IMR-90 (cell line): Measurements from ENCODE around the gene CCP110. TPM values are rescaled to one million over a fixed set of nuclear protein-coding genes. Genes with fewer than 3 reads are reported as not detected.

Experiments used
- ATAC-seq: fragments of 200-7000 bp; cut with Tn5 transposase; 2 replicates; pipeline ENCODE4 v1.9.1; 2020; ENCODE audit warnings: low read depth, mild to moderate bottlenecking, moderate library complexity
- BruUV-seq: library from RNA; stranded (reverse); fragments of 400-500 nt; replicated peaks from 2 replicates; lab custom pipeline; 2021; lab: Mats Ljungman, UMichigan
- CTCF ChIA-PET: fragments of 300-600 bp; formaldehyde crosslinking; extraction: SDS; loops from one replicate; lab custom pipeline; 2021; ENCODE audit warnings: antibody characterized with exemption; lab: Yijun Ruan, JAX
- POLR2A ChIA-PET: fragments of 300-600 bp; sonication (Branson Sonifier 250); formaldehyde crosslinking; loops from one replicate; lab custom pipeline; 2022; ENCODE audit warnings: antibody characterized with exemption; ENCODE audit not compliant: unreplicated experiment; lab: Charles Lee
- DNase-seq: peaks from one replicate; pipeline ENCODE4 v3.0.0; 2013
- H2AFZ ChIP-seq: replicated peaks from 2 replicates; pipeline ENCODE3; 2013; ENCODE audit warnings: low read length, mild to moderate bottlenecking; ENCODE audit not compliant: poor library complexity
- H2AK5ac ChIP-seq: 2 replicates; pipeline ENCODE4 v1.6.1; 2013; ENCODE audit warnings: low read depth, low read length, inconsistent platforms
- H2AK9ac ChIP-seq: replicated peaks from 2 replicates; pipeline ENCODE3; 2013; ENCODE audit warnings: mild to moderate bottlenecking, low read depth, low read length, moderate library complexity; ENCODE audit not compliant: poor library complexity
- H2BK120ac ChIP-seq: 2 replicates; pipeline ENCODE4 v1.6.1; 2013; ENCODE audit warnings: low read depth, low read length, inconsistent platforms
- H2BK15ac ChIP-seq: 3 replicates; pipeline ENCODE4 v1.6.1; 2013; ENCODE audit warnings: low read depth, low read length, inconsistent platforms
- H2BK20ac ChIP-seq: 2 replicates; pipeline ENCODE4 v1.6.1; 2013; ENCODE audit warnings: low read depth, mild to moderate bottlenecking, inconsistent platforms, low read length, moderate library complexity
- H2BK5ac ChIP-seq: 2 replicates; pipeline ENCODE4 v1.6.1; 2013; ENCODE audit warnings: mild to moderate bottlenecking, low read depth, low read length, inconsistent platforms; ENCODE audit not compliant: poor library complexity, severe bottlenecking
- H3K14ac ChIP-seq: replicated peaks from 2 replicates; pipeline ENCODE4 v1.6.1; 2013; ENCODE audit warnings: low read depth, low read length, inconsistent platforms
- H3K18ac ChIP-seq: 2 replicates; pipeline ENCODE4 v1.6.1; 2013; ENCODE audit warnings: low read depth, low read length, control low read depth
- H3K23ac ChIP-seq: 2 replicates; pipeline ENCODE4 v1.6.1; 2013; ENCODE audit warnings: low read depth, low read length, inconsistent platforms
- H3K27ac ChIP-seq: 2 replicates; pipeline ENCODE4 v1.5.1; 2013; ENCODE audit warnings: mild to moderate bottlenecking, control low read depth, low read length; ENCODE audit not compliant: insufficient read depth
- H3K27me3 ChIP-seq: 2 replicates; pipeline ENCODE4 v1.6.1; 2013; ENCODE audit warnings: low read length; ENCODE audit not compliant: control insufficient read depth, insufficient read depth
- H3K36me3 ChIP-seq: 2 replicates; pipeline ENCODE4 v1.6.1; 2013; ENCODE audit warnings: low read length, mixed read lengths; ENCODE audit not compliant: control insufficient read depth, insufficient read depth
- H3K4ac ChIP-seq: 2 replicates; pipeline ENCODE4 v1.6.1; 2013; ENCODE audit warnings: low read depth, low read length, inconsistent platforms
- H3K4me1 ChIP-seq: 2 replicates; pipeline ENCODE4 v1.6.1; 2013; ENCODE audit warnings: low read length, mixed read lengths; ENCODE audit not compliant: control insufficient read depth, insufficient read depth
- H3K4me2 ChIP-seq: 2 replicates; pipeline ENCODE4 v1.6.1; 2013; ENCODE audit warnings: low read depth, mild to moderate bottlenecking, control low read depth, low read length, moderate library complexity
- H3K4me3 ChIP-seq: 2 replicates; pipeline ENCODE4 v1.5.1; 2013; ENCODE audit warnings: low read depth, mild to moderate bottlenecking, control low read depth, low read length, moderate library complexity; ENCODE audit not compliant: insufficient read depth
- H3K56ac ChIP-seq: 2 replicates; pipeline ENCODE4 v1.6.1; 2013; ENCODE audit warnings: low read length, inconsistent platforms; ENCODE audit not compliant: insufficient read depth; ENCODE audit errors: extremely low read depth
- H3K79me1 ChIP-seq, 2 experiments: 2 replicates each; pipeline ENCODE4 v1.6.1; 2013; ENCODE audit warnings: low read length in 2 of 2, inconsistent platforms in 1 of 2, low read depth in 1 of 2
- H3K9ac ChIP-seq: 2 replicates; pipeline ENCODE4 v1.6.1; 2013; ENCODE audit warnings: low read depth, low read length, control low read depth
- H3K9me1 ChIP-seq: 2 replicates; pipeline ENCODE4 v1.6.1; 2013; ENCODE audit warnings: low read length, inconsistent platforms; ENCODE audit not compliant: insufficient read depth
- H3K9me3 ChIP-seq: 2 replicates; pipeline ENCODE4 v1.6.1; 2013; ENCODE audit warnings: low read length; ENCODE audit not compliant: control insufficient read depth, insufficient read depth
- H4K20me1 ChIP-seq: 2 replicates; pipeline ENCODE4 v1.6.1; 2013; ENCODE audit warnings: low read length, inconsistent platforms; ENCODE audit not compliant: insufficient read depth
- H4K5ac ChIP-seq: 2 replicates; pipeline ENCODE4 v1.6.1; 2013; ENCODE audit warnings: mild to moderate bottlenecking, low read depth, low read length, control low read depth
- H4K8ac ChIP-seq, 2 experiments: 2 replicates each; pipeline ENCODE4 v1.6.1; 2013; ENCODE audit warnings: low read depth in 2 of 2, low read length in 2 of 2, control low read depth in 1 of 2, inconsistent platforms in 1 of 2
- H4K91ac ChIP-seq: 2 replicates; pipeline ENCODE4 v1.6.1; 2013; ENCODE audit warnings: low read depth, low read length, inconsistent platforms; ENCODE audit not compliant: insufficient read depth
- MAZ ChIP-seq: IDR thresholded peaks from 2 replicates; pipeline ENCODE4 v1.6.1; 2012; ENCODE audit warnings: low read depth, mild to moderate bottlenecking, low read length, improper control_type of control experiment, moderate library complexity, borderline replicate concordance
- RAD21 ChIP-seq: IDR thresholded peaks from 2 replicates; pipeline ENCODE4 v1.6.1; 2012; ENCODE audit warnings: low read length, improper control_type of control experiment
- USF2 ChIP-seq: fragments of 150-350 bp; IDR thresholded peaks from 2 replicates; pipeline ENCODE4 v1.6.1; 2017; ENCODE audit warnings: mild to moderate bottlenecking, antibody characterized with exemption, low read length, low read depth
- WGBS, 2 experiments: methylation state at CpG; one replicate each; pipeline versions ENCODE4 v1.1.5 to v1.1.7; 2013; ENCODE audit warnings: missing lambda C conversion rate in 2 of 2; ENCODE audit not compliant: insufficient read length in 1 of 2; ENCODE audit errors: extremely low coverage in 2 of 2; 5-methylcytosine and 5-hydroxymethylcytosine counted together
- dilution Hi-C: fragments of 300-500 bp; cut with HindIII; formaldehyde crosslinking; loops from one replicate; pipeline ENCODE4 v1.14.3; 2018; ENCODE audit warnings: low sequenced_read_pairs; ENCODE audit not compliant: unreplicated experiment
- in situ Hi-C: fragments of 300-500 bp; cut with MboI; formaldehyde crosslinking; loops from 3 replicates; pipeline ENCODE4 v1.14.3; 2019; ENCODE audit warnings: low sequenced_read_pairs, inconsistent platforms, mixed read lengths
- intact Hi-C: fragments of 100-400 bp; cut with micrococcal nuclease; formaldehyde crosslinking; loops from 2 replicates; pipeline ENCODE4 v1.10.0; 2022
- polyA plus RNA-seq, 3 experiments: library from polyadenylated mRNA; depleted of rRNA; stranded (reverse); fragments of >200 nt; gene quantifications; 2 replicates each; pipeline ENCODE4 v1.2.3, GENCODE V29; 2012; ENCODE audit warnings: low replicate concordance in 1 of 3
- total RNA-seq: library from RNA; depleted of rRNA; stranded (reverse); fragments of >200 nt; gene quantifications from 2 replicates; pipeline ENCODE4 v1.2.3, GENCODE V29; 2012

Gene CCP110
- total and polyA plus RNA-seq, 2 of the 4 experiments (the other 2 are of a cell fraction): 4.7 to 7.7 TPM

GRCh38 chr16:19574615-19575014 lies 50.9 kb downstream of the CCP110 start:
- Histone ChIP-seq H3K4ac (no peak overlapping the region), H2BK15ac (no peak overlapping the region), H2AK5ac (no peak overlapping the region), H3K27ac (no peak overlapping the region), H3K9ac (no peak overlapping the region), H4K20me1 (no peaks in the 10 kb centered on the region), H3K14ac (no peak overlapping the region), H4K91ac (no peak overlapping the region), H2BK20ac (no peak overlapping the region), H3K18ac (no peak overlapping the region), H3K36me3 (peaks cover 49% of the 10 kb centered on the region), H3K56ac (no peak overlapping the region), H2BK5ac (no peak overlapping the region), H3K79me1 (no peaks in the 10 kb centered on the region; a peak in 2 of 4 replicates), H3K9me1 (no peaks in the 10 kb centered on the region), H2BK120ac (no peak overlapping the region), H3K27me3 (no peaks in the 10 kb centered on the region), H2AK9ac (no peak overlapping the region), H4K5ac (no peak overlapping the region), H4K8ac (no peak overlapping the region), H3K9me3 (no peaks in the 10 kb centered on the region), H3K4me1 (no peaks in the 10 kb centered on the region), H3K4me3 (no peak overlapping the region), H2AFZ (no peak overlapping the region), H3K4me2 (no peak overlapping the region), H3K23ac (no peak overlapping the region)
- in situ Hi-C loops: no loop called here
- ChIA-PET CTCF (no interaction called here), POLR2A (no interaction called here)
- DNase-seq (no peak), ATAC-seq (no peak)
- BruUV-seq: no TSS peak
- dilution Hi-C loops: no loop called here
- TF ChIP-seq RAD21: no peak
- TF ChIP-seq MAZ: no peak
- TF ChIP-seq USF2: no peak
- WGBS, 2 experiments: no CpG with 5 or more reads among the region's 2 CpGs
- intact Hi-C loops: no loop called here
